Stimulated activated CD4-positive, alpha-beta T cell treated with anti-CD3 and anti-CD28 coated beads, TNF-alpha, amount 100 ng/mL, for 24 hours (primary cell): ENCODE results near the gene ARHGAP25.

Experiments
- DNase-seq, 3 experiments: peaks; one replicate each; pipeline ENCODE4 v3.0.0-alpha.2; 2020; ENCODE audit warnings: low read depth in 3 of 3

ARHGAP25 gene

GRCh38 chr2:68766376-68766845 lies 31.8 kb downstream of the ARHGAP25 start:
- DNase-seq, result peak in 2 of 3 experiments; percentile 38 to 51

- no peak for DNase-seq
Measured at GRCh38 chr2:68767031-68767961, 32.7 kb downstream of the ARHGAP25 start.

- DNase-seq, result no peak
Measured at GRCh38 chr2:68767996-68768395, 33.4 kb downstream of the ARHGAP25 start.

GRCh38 chr2:68768461-68768860 lies 33.9 kb downstream of the ARHGAP25 start:
- DNase-seq, result no peak

- DNase-seq, result no peak
Measured at GRCh38 chr2:68768951-68769350, 34.3 kb downstream of the ARHGAP25 start.

- DNase-seq, result no peak
Measured at GRCh38 chr2:68769586-68770270, 35.1 kb downstream of the ARHGAP25 start.

GRCh38 chr2:68770271-68771111 lies 35.9 kb downstream of the ARHGAP25 start:
- no peak for DNase-seq

- no peak for DNase-seq
Measured at GRCh38 chr2:68771211-68771751, 36.7 kb downstream of the ARHGAP25 start.

GRCh38 chr2:68772109-68772508 lies 37.5 kb downstream of the ARHGAP25 start:
- no peak for DNase-seq

- peak in 1 of 3 experiments; percentile 61 for DNase-seq
Measured at GRCh38 chr2:68774569-68775271, 40.1 kb downstream of the ARHGAP25 start.

GRCh38 chr2:68775272-68775842 lies 40.7 kb downstream of the ARHGAP25 start:
- DNase-seq, result no peak

- DNase-seq, result no peak
Measured at GRCh38 chr2:68776124-68776523, 41.5 kb downstream of the ARHGAP25 start.

GRCh38 chr2:68779595-68779994 lies 45.0 kb downstream of the ARHGAP25 start:
- no peak for DNase-seq

GRCh38 chr2:68784188-68784587 lies 49.6 kb downstream of the ARHGAP25 start:
- no peak for DNase-seq

- DNase-seq, result no peak
Measured at GRCh38 chr2:68784915-68785314, 50.3 kb downstream of the ARHGAP25 start.

GRCh38 chr2:68787356-68787755 lies 52.7 kb downstream of the ARHGAP25 start:
- no peak for DNase-seq

GRCh38 chr2:68789603-68790002 lies 55.0 kb downstream of the ARHGAP25 start:
- peak in 1 of 3 experiments; percentile 47 for DNase-seq

- no peak for DNase-seq
Measured at GRCh38 chr2:68790600-68790999, 56.0 kb downstream of the ARHGAP25 start.

GRCh38 chr2:68791914-68792313 lies 57.3 kb downstream of the ARHGAP25 start:
- no peak for DNase-seq

- DNase-seq, result no peak
Measured at GRCh38 chr2:68792751-68793150, 58.1 kb downstream of the ARHGAP25 start.
